ENCODE data around the gene TMCO4.

GRCh38 chr1:19800076-19800804 is 524 bp upstream of the TMCO4 start:
- TF ChIP-seq REST (IDR thresholded peaks at IDR 0.05; ENCODE audit: insufficient read depth in 1 of 2, low read depth in 2 of 2, low read length in 2 of 2): no peak
- TF ChIP-seq FOXP2 (optimal IDR thresholded peaks at IDR 0.05; ENCODE audit: borderline replicate concordance, extremely low read depth, extremely low read length, insufficient read depth): no peak
- no peak for TF ChIP-seq SIN3A (IDR thresholded peaks at IDR 0.05; ENCODE audit: borderline replicate concordance, insufficient read depth, low read length)
- no peak for TF ChIP-seq TAF1 (IDR thresholded peaks at IDR 0.05; ENCODE audit: borderline replicate concordance, insufficient read depth, low read length)

All from PFSK-1 (cell line).